DMS114 treated with DMSO at 0.1 percent for 48 hours (cell line): ENCODE results near the gene ELMOD2.

Experiments used
- DNase-seq: peaks from one replicate; lab custom pipeline; 2025; ENCODE audit not compliant: unreplicated experiment; lab: John Stamatoyannopoulos, UW

The ELMOD2 gene

GRCh38 chr4:140579278-140579677, 55.3 kb downstream of the ELMOD2 start:
- DNase-seq = no peak

- DNase-seq = no peak
Measured at GRCh38 chr4:140581078-140581477, 57.1 kb downstream of the ELMOD2 start.

DNA sequence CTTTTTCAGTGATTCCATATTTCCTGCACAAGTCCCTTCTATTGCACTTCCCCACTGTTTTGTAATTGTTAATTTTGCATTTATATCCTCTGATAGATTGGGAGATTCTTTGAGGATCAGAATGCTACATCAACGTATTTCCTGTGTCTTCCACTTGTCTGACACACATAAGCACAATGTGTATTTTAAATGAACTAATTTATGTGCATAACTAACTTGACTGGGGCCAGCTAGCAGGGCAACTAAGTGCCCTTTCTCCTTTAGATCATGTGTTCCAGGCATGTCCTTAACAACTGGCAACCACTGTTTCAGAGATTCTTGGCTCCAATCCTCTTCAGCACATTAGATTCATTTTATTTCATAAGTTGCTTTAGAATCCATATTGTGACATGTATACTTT, 60.5 kb downstream of the ELMOD2 start:
- no peak for DNase-seq

DNA sequence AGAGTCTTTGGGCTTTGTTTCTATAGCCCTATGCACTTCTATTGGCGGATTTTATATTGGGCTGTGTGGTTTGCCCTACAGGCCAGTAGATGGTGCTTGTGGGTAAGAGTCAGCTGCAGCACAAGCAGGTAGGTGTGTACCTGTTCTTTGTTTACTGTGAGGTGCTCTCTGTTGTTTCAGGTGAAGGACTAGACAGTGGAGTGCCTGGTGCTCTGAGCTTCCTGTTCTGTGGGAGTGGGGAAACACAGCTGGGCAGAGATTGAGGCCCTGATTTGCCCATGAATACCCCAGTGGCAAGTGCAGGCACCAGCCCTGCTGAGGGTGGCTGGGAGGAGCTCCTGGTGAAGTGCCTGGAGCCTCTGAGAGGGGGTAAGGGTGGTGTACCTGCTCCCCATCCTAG, 71.1 kb downstream of the ELMOD2 start:
- no peak for DNase-seq

DNA sequence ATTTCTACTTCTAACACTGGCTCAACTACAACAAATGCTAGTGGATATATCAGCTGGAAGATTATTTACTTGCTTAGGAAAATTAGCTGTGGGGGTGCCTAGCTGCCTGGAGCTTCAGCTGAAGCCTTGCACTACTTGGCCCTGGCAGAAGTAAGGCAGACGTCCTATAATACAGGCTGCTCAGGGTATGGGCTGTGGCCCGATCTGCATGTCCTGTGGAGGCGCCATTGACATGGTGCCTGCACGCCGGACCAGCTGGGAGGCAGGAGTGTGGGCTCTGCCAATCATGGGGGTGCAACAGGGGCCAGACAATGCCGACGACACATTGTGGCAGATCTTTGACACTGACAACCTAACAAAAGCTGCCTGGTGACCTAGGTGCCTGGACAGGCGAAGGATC, 76.4 kb downstream of the ELMOD2 start:
- no peak for DNase-seq

DNA sequence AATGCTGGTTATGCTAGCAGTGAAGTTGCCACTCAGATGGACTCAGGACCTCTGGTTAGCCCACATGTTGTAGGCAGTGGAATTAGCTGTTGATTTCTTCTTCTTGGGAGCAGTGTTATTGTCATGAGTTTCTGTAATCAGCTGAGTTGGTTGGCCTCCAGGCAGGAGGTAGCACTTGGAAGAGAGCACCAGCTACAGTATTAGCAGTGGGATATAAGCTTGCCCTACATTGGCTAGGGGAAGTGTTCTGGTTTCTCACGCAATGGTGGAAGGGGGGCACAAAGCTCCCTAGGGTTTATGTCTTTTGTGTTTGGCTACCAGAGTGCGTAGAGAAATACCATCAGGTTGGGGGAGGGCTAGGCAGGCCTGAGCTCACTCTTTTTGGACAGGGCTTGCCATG, 78.7 kb downstream of the ELMOD2 start:
- no peak for DNase-seq

DNA sequence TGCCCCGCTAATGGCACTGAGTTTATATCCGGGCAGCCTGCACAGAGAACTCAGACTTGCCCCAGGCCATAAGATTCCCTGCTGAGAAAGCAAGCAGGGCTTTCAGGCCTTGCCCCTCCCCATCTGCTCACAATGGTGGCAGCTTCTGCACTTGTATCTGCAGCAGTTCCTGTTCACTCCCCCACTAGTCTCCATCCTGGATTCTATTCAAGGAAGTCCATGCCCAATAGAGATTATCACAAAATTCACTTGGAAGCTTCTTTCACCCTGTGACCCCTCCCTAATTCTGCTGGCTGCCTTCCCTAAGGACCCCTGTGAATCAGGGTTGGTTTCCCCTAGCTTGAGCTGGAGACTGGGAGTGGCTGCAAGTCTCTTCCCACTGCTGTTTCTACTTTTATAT, 79.3 kb downstream of the ELMOD2 start:
- no peak for DNase-seq
